Aorta (tissue), 5 donors: ENCODE results near the gene MAPK10. TPM values are rescaled to one million over a fixed set of nuclear protein-coding genes. Genes with fewer than 3 reads are reported as not detected.

Source experiments
- ATAC-seq: fragments of 200-7000 bp; cut with Tn5 transposase; one replicate; pipeline ENCODE4 v1.9.1; 2022; ENCODE audit warnings: moderate library complexity; ENCODE audit not compliant: low FRiP score
- DNase-seq, 2 donors: peaks; one replicate each; pipeline ENCODE4 v3.0.0-alpha.2; 2020
- H3K27ac ChIP-seq, 2 donors: one replicate each; pipeline ENCODE4 v1.5.1; 2013; ENCODE audit warnings: low read length in 2 of 2, mild to moderate bottlenecking in 2 of 2, moderate library complexity in 2 of 2, control low read depth in 1 of 2, inconsistent platforms in 1 of 2, low read depth in 1 of 2
- H3K27me3 ChIP-seq, 2 donors: one replicate each; pipeline ENCODE4 v1.6.1; 2013; ENCODE audit warnings: control low read depth in 1 of 2, low read length in 1 of 2, mild to moderate bottlenecking in 1 of 2, moderate library complexity in 1 of 2; ENCODE audit not compliant: insufficient read depth in 2 of 2, control insufficient read depth in 1 of 2
- H3K36me3 ChIP-seq, 2 donors: one replicate each; pipeline ENCODE4 v1.6.1; 2013; ENCODE audit warnings: control low read depth in 1 of 2, low read length in 1 of 2, mild to moderate bottlenecking in 1 of 2; ENCODE audit not compliant: insufficient read depth in 2 of 2, control insufficient read depth in 1 of 2
- H3K4me1 ChIP-seq, 2 donors: one replicate each; pipeline ENCODE4 v1.6.1; 2013; ENCODE audit warnings: low read length in 2 of 2, control low read depth in 1 of 2, mild to moderate bottlenecking in 1 of 2, moderate library complexity in 1 of 2; ENCODE audit not compliant: insufficient read depth in 2 of 2, control insufficient read depth in 1 of 2
- H3K4me3 ChIP-seq, 2 donors: one replicate each; pipeline ENCODE4 v1.5.1; 2013; ENCODE audit warnings: low read length in 2 of 2, control low read depth in 1 of 2, mild to moderate bottlenecking in 1 of 2
- H3K9me3 ChIP-seq: one replicate; pipeline ENCODE4 v1.6.1; 2013; ENCODE audit warnings: mild to moderate bottlenecking, low read length; ENCODE audit not compliant: control insufficient read depth
- WGBS, 2 donors: extraction: QIAGEN DNeasy Blood & Tissue Kit; methylation state at CpG; one replicate each; pipeline ENCODE4 v1.1.7; 2013; 5-methylcytosine and 5-hydroxymethylcytosine counted together
- intact Hi-C, 2 donors: fragments of 100-400 bp; cut with DNase I; formaldehyde crosslinking; loops; one replicate each; pipeline versions ENCODE4 v1.14.2 to v1.15.0; 2022
- polyA plus RNA-seq, 2 donors: library from polyadenylated mRNA; stranded (reverse); fragments of 200-250 nt; gene quantifications; one replicate each; pipeline ENCODE4 v1.2.3, GENCODE V29; 2013
- total RNA-seq, 2 donors: library from RNA; stranded (reverse); fragmentation: NEBNext Ultra II Directional; extraction: Animal tissue kit (Norgen Biotek cat#: 25700); gene quantifications; one replicate each; pipeline ENCODE4 v1.2.1, GENCODE V29; 2021
- donor health status: healthy with polysubstance abuse.
- donor health status: Bipolar disorder and iron deficiency.
- donor health status: DM: no; HTN: no; CAD: no.
- donor health status: DM: no; HTN: no; CAD: no.
- donor health status: DM: yes; HTN: yes; CAD: no.

MAPK10 gene
- total and polyA plus RNA-seq, 4 donors: 12.4 to 40.0 (median 24.1) TPM

GRCh38 chr4:86302830-86303229 is 57.0 kb downstream of the MAPK10 start:
- ATAC-seq (no peak), DNase-seq (no peak)
- intact Hi-C loops: no loop called here
- Histone ChIP-seq H3K4me1 (peaks cover 0 to 4% of the 10 kb centered on the region in 2 donors), H3K27ac (no peak overlapping the region), H3K27me3 (no peaks in the 10 kb centered on the region), H3K4me3 (no peak overlapping the region), H3K36me3 (no peaks in the 10 kb centered on the region), H3K9me3 (no peaks in the 10 kb centered on the region)
- 83 to 90% methylated on average over 2 of the region's 2 CpGs for WGBS, 2 donors

DNA sequence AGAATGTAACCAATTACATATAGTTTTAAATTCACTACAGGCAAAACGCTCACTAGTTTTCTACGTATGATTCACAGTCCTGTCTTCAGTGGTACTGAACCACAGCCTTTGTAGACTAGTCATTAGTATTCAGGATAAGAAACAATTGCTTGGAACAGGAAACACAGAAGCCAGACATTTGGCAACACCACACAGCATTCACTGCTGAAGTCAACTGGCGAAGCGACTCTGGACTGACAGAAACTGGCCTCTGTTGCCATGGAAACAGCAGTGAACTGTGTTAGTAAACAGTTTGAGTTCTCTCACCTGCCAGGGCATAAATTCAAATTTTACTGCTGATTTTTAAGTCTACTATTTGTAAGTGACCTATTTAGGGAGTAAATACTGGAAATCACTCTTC is 57.6 kb downstream of the MAPK10 start:
- ATAC-seq: no peak
- 47 to 49% methylated on average over 4 of the region's 4 CpGs for WGBS, 2 donors
- H3K27me3 ChIP-seq: no peaks in the 10 kb centered on the region
- no peaks in the 10 kb centered on the region for H3K36me3 ChIP-seq
- peak in 1 of 2 donors; percentile 42 for DNase-seq
- H3K9me3 ChIP-seq: no peaks in the 10 kb centered on the region
- H3K27ac ChIP-seq: no peak overlapping the region
- H3K4me1 ChIP-seq: peaks cover 0 to 3% of the 10 kb centered on the region in 2 donors
- no peak overlapping the region for H3K4me3 ChIP-seq
- intact Hi-C loops: no loop called here

GRCh38 chr4:86300516-86300915 is 59.3 kb downstream of the MAPK10 start:
- Histone ChIP-seq H3K36me3 (no peaks in the 10 kb centered on the region), H3K4me3 (no peak overlapping the region), H3K27ac (no peak overlapping the region), H3K4me1 (no peaks in the 10 kb centered on the region), H3K9me3 (no peaks in the 10 kb centered on the region), H3K27me3 (no peaks in the 10 kb centered on the region)
- ATAC-seq: no peak
- DNase-seq: no peak
- intact Hi-C loops: no loop called here
- WGBS, 2 donors: 64 to 69% methylated on average over 3 of the region's 3 CpGs

GRCh38 chr4:86296865-86297264 is 63.0 kb downstream of the MAPK10 start:
- Histone ChIP-seq H3K4me3 (no peak overlapping the region), H3K4me1 (no peaks in the 10 kb centered on the region), H3K9me3 (no peaks in the 10 kb centered on the region), H3K27ac (no peak overlapping the region), H3K27me3 (no peaks in the 10 kb centered on the region), H3K36me3 (no peaks in the 10 kb centered on the region)
- no peak for ATAC-seq
- intact Hi-C loops: no loop called here
- WGBS, 2 donors: 85 to 88% methylated on average over 6 of the region's 6 CpGs
- no peak for DNase-seq

GRCh38 chr4:86294883-86295282 is 65.0 kb downstream of the MAPK10 start:
- Histone ChIP-seq H3K4me3 (no peak overlapping the region), H3K27me3 (no peaks in the 10 kb centered on the region), H3K4me1 (no peaks in the 10 kb centered on the region), H3K36me3 (no peaks in the 10 kb centered on the region), H3K9me3 (no peaks in the 10 kb centered on the region), H3K27ac (no peak overlapping the region)
- ATAC-seq (no peak), DNase-seq (no peak)
- intact Hi-C loops: no loop called here
- 89 to 92% methylated on average over 11 of the region's 11 CpGs for WGBS, 2 donors

GRCh38 chr4:86291180-86291579 is 68.7 kb downstream of the MAPK10 start:
- Histone ChIP-seq H3K4me1 (no peaks in the 10 kb centered on the region), H3K9me3 (no peaks in the 10 kb centered on the region), H3K4me3 (no peak overlapping the region), H3K27ac (no peak overlapping the region), H3K36me3 (no peaks in the 10 kb centered on the region), H3K27me3 (no peaks in the 10 kb centered on the region)
- 93 to 96% methylated on average over 2 of the region's 2 CpGs for whole genome bisulfite sequencing, 2 donors
- ATAC-seq (no peak), DNase-seq (no peak)
- intact Hi-C loops: no loop called here

DNA sequence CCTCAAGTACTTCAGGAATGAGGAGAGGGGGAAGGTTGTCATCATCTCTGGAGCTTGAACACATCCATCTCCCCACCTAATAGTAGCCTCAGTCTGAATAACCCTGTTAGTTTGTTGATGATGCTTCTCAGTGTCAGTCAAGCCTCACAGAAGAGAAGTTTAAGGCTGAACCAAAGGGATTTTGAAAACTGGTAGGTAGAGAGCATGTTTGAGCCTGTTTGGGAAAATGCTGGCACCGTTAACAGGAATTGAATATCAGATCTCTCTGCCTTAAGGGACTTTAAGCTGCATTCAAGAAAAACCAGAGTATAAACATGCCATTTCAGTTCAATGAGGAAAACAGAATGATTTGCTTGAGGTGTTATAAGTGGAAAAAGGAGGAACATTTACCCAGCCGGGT is 73.1 kb downstream of the MAPK10 start:
- no peak overlapping the region for H3K4me3 ChIP-seq
- intact Hi-C loops: no loop called here

GRCh38 chr4:86283371-86283770 is 76.5 kb downstream of the MAPK10 start:
- Histone ChIP-seq H3K36me3 (no peaks in the 10 kb centered on the region), H3K4me1 (no peaks in the 10 kb centered on the region), H3K27me3 (no peaks in the 10 kb centered on the region), H3K4me3 (no peak overlapping the region), H3K27ac (no peak overlapping the region), H3K9me3 (no peaks in the 10 kb centered on the region)
- intact Hi-C loops: no loop called here
- 74 to 75% methylated on average over 3 of the region's 3 CpGs for WGBS, 2 donors
- ATAC-seq (no peak), DNase-seq (no peak)

More for the DNA sequence above, 73.1 kb downstream of the MAPK10 start:
- no peaks in the 10 kb centered on the region for H3K4me1 ChIP-seq
- no peaks in the 10 kb centered on the region for H3K27me3 ChIP-seq
- ATAC-seq: no peak
- no peaks in the 10 kb centered on the region for H3K36me3 ChIP-seq
- H3K27ac ChIP-seq: no peak overlapping the region
- H3K9me3 ChIP-seq: no peaks in the 10 kb centered on the region
- DNase-seq: no peak
- 48 to 56% methylated on average over 2 of the region's 2 CpGs for WGBS, 2 donors

DNA sequence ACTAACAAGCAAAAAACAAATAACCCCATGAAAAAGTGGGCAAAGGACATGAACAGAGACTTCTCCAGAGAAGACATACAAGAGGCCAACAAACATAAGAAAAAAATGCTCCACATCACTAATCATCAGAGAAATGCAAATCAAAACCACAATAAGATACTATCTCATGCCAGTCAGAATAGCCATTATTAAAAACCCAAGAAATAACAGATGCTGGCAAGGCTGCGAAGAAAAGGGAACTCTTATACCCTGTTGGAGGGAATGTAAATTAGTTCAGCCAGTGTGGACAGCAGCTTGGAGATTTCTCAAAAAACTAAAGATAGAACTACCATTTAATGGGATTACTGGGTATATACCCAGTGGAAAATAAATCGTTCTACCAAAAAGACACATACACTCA is 79.6 kb downstream of the MAPK10 start:
- 80 to 82% methylated on average over 2 of the region's 2 CpGs for WGBS, 2 donors
- no peaks in the 10 kb centered on the region for H3K9me3 ChIP-seq
- H3K27me3 ChIP-seq: no peaks in the 10 kb centered on the region
- H3K4me1 ChIP-seq: no peaks in the 10 kb centered on the region
- no peaks in the 10 kb centered on the region for H3K36me3 ChIP-seq
- no peak overlapping the region for H3K4me3 ChIP-seq
- DNase-seq (no peak), ATAC-seq (no peak)
- H3K27ac ChIP-seq: no peak overlapping the region
- intact Hi-C loops: no loop called here
